Endometrium (tissue), 2 donors: ENCODE data around the gene PDZD2.

ENCODE experiments used
- FAIRE-seq: peaks from 2 replicates; lab custom pipeline; 2012; peaks lifted over from hg19 to GRCh38; lab: Jason Lieb, UNC
- donor health status: control.
- donor health status: control.

The PDZD2 gene

DNA sequence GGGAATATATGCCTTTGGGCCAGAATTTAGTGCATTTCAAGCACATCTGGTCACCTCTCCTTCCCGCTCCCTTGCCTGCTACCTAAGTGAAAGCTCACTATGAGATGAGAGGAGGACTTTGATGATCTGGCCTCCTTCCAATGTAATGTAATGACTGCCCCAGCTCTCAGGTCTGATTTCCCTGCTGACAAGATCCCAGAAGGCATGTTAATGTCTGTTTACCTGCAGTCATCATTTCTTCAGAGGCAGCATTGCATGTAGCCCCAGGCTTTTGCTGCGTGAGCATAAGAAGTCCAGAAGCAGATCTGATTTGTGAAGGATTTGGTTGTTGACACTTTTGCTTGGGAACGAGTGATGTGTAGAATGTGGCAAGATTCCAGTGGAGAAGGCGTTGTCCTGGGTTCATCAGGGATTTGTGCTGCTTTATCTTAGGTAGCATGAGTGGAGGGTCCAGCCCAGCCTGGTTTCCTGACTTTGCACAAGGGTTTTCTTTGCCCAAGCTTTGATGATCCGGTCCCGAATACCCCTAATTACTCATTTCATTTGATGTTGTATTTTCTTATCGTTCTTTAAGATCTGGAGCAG, 342.5 kb downstream of the PDZD2 start:
- FAIRE-seq: no peak

GRCh38 chr5:31982027-31982426, 343.1 kb downstream of the PDZD2 start:
- FAIRE-seq: no peak

DNA sequence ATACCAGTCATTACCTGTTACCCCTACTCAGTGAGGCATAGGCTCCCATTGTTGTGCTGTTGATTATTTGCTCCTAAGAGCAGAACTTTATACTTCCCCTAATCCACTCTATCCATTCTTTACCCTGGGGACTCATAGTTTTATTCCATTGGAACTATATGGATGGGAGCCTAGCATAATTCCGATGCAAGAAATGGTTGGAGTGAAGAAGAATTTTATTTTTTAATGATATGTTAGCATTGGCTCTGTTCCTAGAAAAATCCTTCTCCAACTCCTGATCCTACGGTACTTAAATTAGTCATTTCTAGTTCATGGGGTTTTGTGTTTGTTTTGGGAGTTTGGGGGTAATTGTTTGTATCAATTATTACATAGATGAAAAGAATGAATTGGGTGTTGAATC, 343.7 kb downstream of the PDZD2 start:
- FAIRE-seq: no peak

DNA sequence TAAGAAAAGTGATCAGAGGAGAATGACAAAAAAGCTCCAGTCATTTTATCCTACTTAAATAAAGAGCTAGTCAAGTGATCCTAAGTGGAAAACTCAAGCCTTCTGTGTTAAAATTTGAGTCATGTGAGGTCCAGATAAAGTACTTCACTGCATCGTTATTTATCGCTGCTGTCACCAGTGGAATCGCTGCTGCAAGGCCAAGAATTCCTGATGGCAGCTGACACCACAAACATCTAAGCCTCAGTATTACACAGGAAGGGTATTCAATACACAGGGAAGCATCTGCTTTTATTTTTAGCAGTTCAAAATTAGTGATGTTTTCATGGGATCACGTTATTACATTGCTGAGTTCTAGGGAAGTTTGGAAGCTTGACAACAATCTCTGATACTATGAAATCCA, 344.9 kb downstream of the PDZD2 start:
- no peak for FAIRE-seq

- FAIRE-seq: no peak
These were observed 345.8 kb downstream of the PDZD2 start for GRCh38 chr5:31984691-31985090.

GRCh38 chr5:31986101-31986500, 347.2 kb downstream of the PDZD2 start:
- no peak for FAIRE-seq

DNA sequence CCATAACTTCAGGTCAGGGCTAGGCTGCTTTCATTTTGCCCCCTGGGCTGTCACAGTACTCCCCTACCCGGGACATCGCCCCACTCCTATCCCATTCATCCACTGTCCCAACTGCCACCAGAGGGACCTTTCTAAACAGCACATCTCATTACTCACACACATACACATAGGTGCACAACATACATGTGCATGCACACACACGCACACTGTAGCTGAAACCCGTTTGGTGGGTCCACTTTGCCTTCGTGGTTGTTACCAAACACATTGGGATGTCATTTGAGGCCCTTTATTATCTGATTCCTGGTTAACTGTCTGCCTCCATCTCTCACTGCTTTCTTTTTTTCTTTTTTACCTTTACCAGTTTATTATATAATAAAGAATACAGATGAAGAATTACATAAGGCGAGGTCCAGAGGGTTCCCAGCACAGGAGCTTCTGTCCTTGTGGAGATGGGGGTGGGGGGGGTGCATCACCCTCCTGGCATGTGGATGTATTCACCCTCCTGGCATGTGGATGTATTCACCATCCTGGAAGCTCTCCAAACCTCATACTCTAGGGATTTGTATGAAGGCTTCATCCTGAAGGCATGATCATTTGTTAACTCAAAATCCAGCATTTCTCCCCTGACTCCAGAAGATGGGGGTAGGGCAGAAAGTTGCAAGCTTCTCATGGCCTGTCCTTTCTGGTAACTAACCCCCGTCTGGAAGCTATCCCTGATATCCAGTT, 349.2 kb downstream of the PDZD2 start:
- no peak for FAIRE-seq

GRCh38 chr5:31990081-31990650, 351.2 kb downstream of the PDZD2 start:
- FAIRE-seq: peak; percentile 88

GRCh38 chr5:31990701-31991110, 351.8 kb downstream of the PDZD2 start:
- no peak for FAIRE-seq

- FAIRE-seq: no peak
These were observed 353.4 kb downstream of the PDZD2 start for GRCh38 chr5:31992377-31992776.

GRCh38 chr5:31993165-31993961, 354.4 kb downstream of the PDZD2 start:
- FAIRE-seq: no peak

DNA sequence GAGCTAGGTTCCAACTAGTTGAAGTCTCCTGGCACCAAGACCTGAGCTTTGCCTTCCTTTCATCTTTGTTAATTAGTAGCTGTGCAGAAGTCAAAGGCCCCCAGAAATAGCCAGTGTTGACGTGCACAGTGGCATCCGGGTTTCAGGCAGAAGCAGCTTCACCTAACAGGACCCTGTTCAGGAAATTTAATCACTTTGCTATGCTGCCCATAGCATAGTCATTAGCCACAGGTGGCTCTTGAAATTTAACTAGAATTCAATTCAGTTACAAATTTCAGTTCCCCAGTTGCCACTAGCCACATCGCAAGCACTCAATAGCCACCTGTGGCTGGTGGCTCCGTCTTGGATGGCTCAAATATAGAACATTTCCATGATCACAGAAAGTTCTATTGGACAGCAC, 356.1 kb downstream of the PDZD2 start:
- no peak for FAIRE-seq

- FAIRE-seq: no peak
These were observed 356.8 kb downstream of the PDZD2 start for GRCh38 chr5:31995714-31996113.

DNA sequence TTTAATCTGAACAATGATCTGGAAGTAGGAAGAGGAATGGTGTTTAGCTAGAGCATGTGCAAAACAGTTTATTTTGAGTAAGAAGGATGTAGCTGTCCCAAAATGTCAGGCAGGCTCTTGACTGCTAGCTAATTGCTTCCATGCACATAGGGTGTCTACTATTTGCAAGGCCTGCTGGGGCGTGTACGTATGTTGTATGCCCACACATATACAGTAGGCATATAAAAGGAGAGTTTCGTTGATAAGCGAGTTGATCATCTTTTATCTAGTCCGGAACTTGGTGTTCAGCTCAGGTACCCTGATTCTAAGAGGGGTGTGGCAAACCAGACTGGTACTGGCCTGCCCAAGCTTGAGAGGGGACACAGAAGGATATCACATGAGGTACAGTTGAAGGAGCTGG, 358.0 kb downstream of the PDZD2 start:
- FAIRE-seq: no peak

- FAIRE-seq: no peak
These were observed 360.5 kb downstream of the PDZD2 start for GRCh38 chr5:31999470-31999869.

- no peak for FAIRE-seq
These were observed 361.8 kb downstream of the PDZD2 start for GRCh38 chr5:32000731-32001130.

GRCh38 chr5:32001284-32001683, 362.4 kb downstream of the PDZD2 start:
- no peak for FAIRE-seq

GRCh38 chr5:32001707-32002106, 362.8 kb downstream of the PDZD2 start:
- FAIRE-seq: no peak

GRCh38 chr5:32002755-32003154, 363.8 kb downstream of the PDZD2 start:
- FAIRE-seq: no peak

DNA sequence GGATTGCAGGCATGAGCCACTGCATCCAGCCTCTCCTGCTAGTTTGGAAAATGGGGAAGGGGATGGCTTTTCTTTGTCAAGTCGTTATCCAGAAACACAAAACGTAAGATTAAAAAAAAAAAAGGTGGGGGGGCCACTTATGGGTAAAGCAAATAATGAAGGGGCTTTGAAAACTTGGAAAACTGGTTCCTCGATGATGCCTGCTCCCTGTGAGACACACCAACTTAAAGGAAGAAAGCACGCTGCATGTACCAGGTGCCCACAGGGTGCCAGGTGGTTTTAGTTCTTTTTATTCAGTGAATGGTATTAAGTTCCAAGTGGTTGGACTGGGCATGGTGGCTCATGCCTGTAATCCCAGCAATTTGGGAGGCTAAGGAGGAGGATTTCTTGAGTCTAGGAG, 365.1 kb downstream of the PDZD2 start:
- no peak for FAIRE-seq

DNA sequence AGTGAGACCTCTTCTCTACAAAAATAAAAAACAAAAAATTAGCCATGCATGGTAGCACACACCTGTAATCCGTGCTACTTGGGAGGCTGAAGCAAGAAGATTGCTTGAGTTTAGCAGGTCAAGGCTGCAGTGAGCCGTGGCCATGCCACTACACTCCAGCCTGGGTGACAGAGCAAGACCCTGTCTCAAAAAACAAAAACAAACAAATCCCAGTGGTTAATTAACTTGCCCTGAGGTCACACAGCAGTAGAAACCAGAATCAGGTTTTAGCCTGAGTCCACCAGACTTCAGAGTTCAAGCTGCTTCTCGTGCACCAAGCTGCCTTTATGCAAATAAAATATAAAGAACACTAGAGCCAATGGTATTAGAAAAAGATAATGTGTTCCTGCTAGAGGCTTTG, 365.5 kb downstream of the PDZD2 start:
- FAIRE-seq: no peak

GRCh38 chr5:32008746-32009145, 369.8 kb downstream of the PDZD2 start:
- no peak for FAIRE-seq

DNA sequence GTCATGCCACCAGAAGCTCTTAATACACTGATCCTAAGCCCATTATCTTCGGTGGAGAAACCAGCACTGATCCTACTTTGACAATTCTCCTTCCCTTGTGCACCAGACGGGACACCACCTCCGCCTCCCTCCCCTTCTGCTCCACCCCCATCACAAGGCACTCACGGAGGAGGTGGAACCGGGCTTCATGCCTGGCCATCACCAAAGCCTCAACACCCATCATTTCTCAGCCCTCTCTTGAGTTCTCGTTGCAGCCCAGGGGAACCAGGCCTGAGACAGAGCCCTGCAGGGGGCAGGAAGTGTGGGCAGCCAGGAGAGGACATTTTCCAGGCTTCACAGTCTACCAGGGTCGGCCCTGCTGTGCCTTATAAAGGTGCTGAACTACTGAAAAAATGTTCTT, 374.7 kb downstream of the PDZD2 start:
- no peak for FAIRE-seq
